ENCODE data around the gene ULK1.

The ULK1 gene

DNA sequence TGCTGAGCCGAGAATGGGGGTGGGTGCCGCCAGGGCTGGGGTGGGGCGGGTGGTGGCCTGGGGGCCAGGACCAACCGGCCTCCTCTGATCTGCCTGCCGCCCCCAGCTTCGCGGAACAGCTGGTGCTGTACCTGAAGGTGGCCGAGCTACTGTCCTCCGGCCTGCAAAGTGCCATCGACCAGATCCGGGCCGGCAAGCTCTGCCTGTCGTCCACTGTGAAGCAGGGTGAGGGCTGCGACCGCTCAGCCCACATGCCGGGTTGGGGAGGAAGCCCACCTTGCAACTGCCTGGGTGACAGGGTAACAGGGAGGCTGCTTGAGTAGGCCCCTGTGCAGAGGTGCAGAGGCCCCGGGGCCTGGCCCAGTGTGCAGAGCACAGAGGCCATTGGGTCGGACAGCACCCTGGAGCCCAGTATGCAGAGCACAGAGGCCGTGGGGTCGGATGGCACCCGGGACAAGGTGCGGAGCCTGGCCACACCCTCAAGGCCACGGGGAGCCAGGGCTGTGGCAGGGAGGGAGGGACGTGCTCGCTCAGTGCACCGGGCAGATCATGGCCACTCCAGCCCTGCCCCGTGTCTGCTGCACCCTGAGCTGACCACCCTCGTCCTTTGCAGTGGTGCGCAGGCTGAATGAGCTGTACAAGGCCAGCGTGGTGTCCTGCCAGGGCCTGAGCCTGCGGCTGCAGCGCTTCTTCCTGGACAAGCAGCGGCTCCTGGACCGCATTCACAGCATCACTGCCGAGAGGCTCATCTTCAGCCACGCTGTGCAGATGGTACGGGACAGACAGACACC is 25.1 kb downstream of the ULK1 start:
- H3K27ac Mint-ChIP-seq, result no peak overlapping the region
- H3K27me3 Mint-ChIP-seq, result no peaks in the 10 kb centered on the region
- DNase-seq (no peak), ATAC-seq (replicated peaks) (no peak)
- H3K4me1 Mint-ChIP-seq (ENCODE audit: low read depth in 2 of 2), result peaks cover 0 to 2% of the 10 kb centered on the region in 2 donors
- peaks cover 53% of the 10 kb centered on the region for H3K36me3 Mint-ChIP-seq (ENCODE audit: insufficient read depth)
- no peaks in the 10 kb centered on the region for H3K9me3 Mint-ChIP-seq
- H3K4me3 Mint-ChIP-seq, result no peak overlapping the region

DNA sequence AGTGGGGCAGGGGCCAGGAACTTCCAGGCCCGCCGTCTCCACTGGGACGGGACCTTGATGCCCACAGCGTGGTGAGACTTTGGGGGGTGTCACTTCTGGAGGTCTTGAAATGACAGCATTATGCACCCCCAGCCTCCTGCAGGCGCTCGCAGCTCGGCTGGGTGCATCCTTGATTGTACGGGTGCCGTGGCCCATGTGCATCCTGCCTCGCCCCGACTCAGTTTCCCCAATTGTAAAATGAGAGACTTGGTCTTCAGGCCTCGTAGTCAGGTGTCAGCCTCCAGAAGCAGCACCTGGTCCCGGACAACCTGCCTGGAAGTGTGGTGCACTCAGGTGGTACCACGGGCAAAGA is 25.7 kb downstream of the ULK1 start:
- no peak for ATAC-seq (replicated peaks)
- H3K36me3 Mint-ChIP-seq (ENCODE audit: insufficient read depth), result peaks cover 49% of the 10 kb centered on the region
- H3K27me3 Mint-ChIP-seq, result no peaks in the 10 kb centered on the region
- H3K4me3 Mint-ChIP-seq, result no peak overlapping the region
- peak overlapping the region in 1 of 2 donors; percentile 20 for H3K27ac Mint-ChIP-seq
- no peak for DNase-seq
- H3K9me3 Mint-ChIP-seq, result no peaks in the 10 kb centered on the region
- peaks cover 0 to 5% of the 10 kb centered on the region in 2 donors for H3K4me1 Mint-ChIP-seq (ENCODE audit: low read depth in 2 of 2)

DNA sequence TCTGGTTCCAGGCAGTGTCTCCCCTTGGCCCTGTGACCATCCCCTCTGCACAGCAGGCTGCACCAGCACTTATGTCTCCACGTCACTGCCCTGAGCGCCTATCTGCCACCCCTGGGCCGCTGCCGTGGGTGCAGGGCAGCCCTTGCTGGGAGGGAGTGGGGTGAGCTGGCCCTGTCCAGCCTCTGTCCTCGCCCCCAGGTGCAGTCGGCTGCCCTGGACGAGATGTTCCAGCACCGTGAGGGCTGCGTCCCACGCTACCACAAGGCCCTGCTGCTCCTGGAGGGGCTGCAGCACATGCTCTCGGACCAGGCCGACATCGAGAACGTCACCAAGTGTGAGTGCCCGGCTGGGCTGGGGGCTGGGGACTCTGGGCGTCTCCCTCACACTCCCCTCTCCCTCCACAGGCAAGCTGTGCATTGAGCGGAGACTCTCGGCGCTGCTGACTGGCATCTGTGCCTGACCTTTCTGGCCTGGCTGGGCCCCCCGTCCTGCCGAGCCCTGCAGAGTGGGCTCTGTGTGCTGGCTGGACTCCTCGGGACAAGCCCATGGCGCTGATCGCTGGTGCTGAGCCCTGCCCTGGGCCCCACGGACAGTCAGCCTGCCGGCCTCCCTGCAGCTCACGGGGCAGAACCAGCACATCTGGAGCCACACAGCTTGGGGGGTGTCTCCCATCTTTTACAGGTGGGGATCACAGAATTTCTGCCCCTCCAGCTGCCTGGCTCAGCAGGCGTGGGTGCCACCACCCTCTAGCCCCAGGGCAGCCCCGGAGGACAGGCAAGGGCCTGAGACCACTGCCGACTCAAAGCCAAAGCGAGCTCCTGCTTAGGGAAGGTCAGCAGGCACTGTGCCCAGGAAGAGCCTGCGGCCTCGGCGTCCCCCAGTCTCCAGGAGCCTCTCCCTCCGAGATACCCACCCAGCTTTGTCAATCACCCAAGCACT is 26.7 kb downstream of the ULK1 start:
- H3K4me3 Mint-ChIP-seq, result no peak overlapping the region
- H3K9me3 Mint-ChIP-seq, result no peaks in the 10 kb centered on the region
- H3K4me1 Mint-ChIP-seq (ENCODE audit: low read depth in 2 of 2), result peaks cover 0 to 5% of the 10 kb centered on the region in 2 donors
- no peak for DNase-seq
- peaks cover 41% of the 10 kb centered on the region for H3K36me3 Mint-ChIP-seq (ENCODE audit: insufficient read depth)
- no peaks in the 10 kb centered on the region for H3K27me3 Mint-ChIP-seq
- peak overlapping the region in 1 of 2 donors; percentile 35 for H3K27ac Mint-ChIP-seq
- ATAC-seq (replicated peaks), result no peak

DNA sequence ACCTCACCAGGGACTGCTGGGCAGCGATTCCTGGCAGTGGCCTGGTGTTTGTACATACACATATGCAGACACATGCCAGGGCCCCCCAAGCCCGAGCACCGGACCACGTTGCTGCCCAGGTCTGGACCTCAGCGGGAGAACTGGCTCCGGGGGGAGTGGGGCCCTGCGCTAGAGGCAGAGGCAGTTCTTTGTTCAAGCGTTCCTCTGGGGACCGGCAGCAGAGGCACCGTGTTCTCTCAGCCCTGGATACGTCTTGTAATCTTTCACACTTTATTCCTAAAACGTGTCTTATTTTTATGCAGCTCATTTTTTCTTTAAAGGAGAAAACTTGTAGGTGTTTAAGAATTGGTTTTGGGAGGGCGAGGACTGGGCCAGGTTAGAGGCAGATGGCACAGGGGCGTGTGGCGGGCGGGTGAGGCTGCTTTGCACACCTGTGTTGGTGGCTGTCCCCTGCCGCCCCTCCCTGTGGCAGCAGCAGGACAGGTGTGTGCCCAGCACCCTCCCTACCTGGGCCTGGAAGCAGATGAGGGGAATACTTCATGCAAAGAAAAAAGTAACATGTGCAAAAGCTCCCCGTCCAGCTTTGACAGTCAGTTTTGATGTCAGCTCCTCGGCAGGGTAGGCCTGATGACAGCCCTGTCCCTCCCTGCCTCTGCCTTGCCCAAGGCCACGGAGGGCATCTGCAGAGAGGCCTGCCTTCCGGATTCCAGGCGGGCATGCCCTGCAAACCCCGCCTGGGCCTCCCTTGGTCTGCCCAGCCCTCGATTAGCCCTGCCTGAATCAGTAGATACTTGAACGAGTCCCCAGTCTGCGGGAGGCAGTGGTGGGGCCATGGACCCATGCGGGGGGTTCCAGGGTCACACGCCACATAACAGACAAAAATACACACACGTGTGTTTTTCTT is 27.7 kb downstream of the ULK1 start:
- no peak for DNase-seq
- Mint-ChIP-seq H3K9me3 (no peaks in the 10 kb centered on the region), H3K4me3 (no peak overlapping the region), H3K36me3 (ENCODE audit: insufficient read depth) (peaks cover 35% of the 10 kb centered on the region), H3K27me3 (no peaks in the 10 kb centered on the region), H3K4me1 (ENCODE audit: low read depth in 2 of 2) (peaks cover 0 to 5% of the 10 kb centered on the region in 2 donors), H3K27ac (peak overlapping the region in 1 of 2 donors; percentile 35)
- no peak for ATAC-seq (replicated peaks)

DNA sequence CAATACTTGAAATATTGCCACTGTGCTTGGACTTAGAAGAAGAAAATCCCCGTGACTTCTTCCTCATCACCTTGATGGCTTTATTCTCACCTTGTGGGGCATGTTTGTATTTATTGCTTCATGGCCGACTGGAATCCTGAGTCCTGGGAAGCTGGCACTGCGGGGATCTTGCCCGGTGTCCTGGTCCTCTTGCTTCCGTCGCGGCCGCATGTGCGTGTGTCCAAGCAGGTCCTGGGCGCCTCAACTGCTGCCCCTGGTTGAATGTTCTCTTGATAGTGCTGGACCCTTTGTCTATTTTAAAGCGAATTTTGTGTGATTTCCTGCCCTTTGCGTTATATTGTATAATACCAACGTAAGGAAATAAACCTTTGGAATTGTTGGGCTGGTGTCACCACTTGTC is 28.4 kb downstream of the ULK1 start:
- no peak overlapping the region for H3K4me3 Mint-ChIP-seq
- H3K27me3 Mint-ChIP-seq, result no peaks in the 10 kb centered on the region
- DNase-seq (no peak), ATAC-seq (replicated peaks) (no peak)
- H3K27ac Mint-ChIP-seq, result peak overlapping the region in 1 of 2 donors; percentile 35
- H3K9me3 Mint-ChIP-seq, result no peaks in the 10 kb centered on the region
- H3K36me3 Mint-ChIP-seq (ENCODE audit: insufficient read depth), result peaks cover 31% of the 10 kb centered on the region
- peaks cover under 1 to 6% of the 10 kb centered on the region in 2 donors for H3K4me1 Mint-ChIP-seq (ENCODE audit: low read depth in 2 of 2)

DNA sequence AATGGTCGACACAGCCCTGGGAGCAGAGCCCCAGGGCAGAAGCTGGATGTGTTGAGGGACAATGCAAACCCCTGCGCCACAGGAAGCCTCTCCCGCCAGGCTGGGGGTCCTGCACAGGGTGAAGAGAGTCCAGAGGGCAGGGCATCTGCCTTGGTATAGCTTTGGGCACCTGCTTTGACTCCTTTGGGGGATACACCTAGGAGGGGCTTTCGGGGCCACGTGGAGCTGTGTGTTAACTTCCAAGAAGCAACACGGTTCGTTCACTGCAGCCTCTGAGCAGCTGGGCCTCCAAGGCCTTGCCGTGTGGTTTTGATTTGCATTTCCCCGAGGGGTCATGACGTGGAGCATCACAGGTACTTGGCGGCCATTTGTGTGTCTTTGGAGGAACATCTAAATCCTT is 28.8 kb downstream of the ULK1 start:
- no peak overlapping the region for H3K27ac Mint-ChIP-seq
- no peak overlapping the region for H3K4me3 Mint-ChIP-seq
- no peaks in the 10 kb centered on the region for H3K27me3 Mint-ChIP-seq
- H3K9me3 Mint-ChIP-seq, result no peaks in the 10 kb centered on the region
- DNase-seq (no peak), ATAC-seq (replicated peaks) (peak; percentile 40)
- H3K4me1 Mint-ChIP-seq (ENCODE audit: low read depth in 2 of 2), result peaks cover 4 to 10% of the 10 kb centered on the region in 2 donors
- H3K36me3 Mint-ChIP-seq (ENCODE audit: insufficient read depth), result peaks cover 31% of the 10 kb centered on the region

DNA sequence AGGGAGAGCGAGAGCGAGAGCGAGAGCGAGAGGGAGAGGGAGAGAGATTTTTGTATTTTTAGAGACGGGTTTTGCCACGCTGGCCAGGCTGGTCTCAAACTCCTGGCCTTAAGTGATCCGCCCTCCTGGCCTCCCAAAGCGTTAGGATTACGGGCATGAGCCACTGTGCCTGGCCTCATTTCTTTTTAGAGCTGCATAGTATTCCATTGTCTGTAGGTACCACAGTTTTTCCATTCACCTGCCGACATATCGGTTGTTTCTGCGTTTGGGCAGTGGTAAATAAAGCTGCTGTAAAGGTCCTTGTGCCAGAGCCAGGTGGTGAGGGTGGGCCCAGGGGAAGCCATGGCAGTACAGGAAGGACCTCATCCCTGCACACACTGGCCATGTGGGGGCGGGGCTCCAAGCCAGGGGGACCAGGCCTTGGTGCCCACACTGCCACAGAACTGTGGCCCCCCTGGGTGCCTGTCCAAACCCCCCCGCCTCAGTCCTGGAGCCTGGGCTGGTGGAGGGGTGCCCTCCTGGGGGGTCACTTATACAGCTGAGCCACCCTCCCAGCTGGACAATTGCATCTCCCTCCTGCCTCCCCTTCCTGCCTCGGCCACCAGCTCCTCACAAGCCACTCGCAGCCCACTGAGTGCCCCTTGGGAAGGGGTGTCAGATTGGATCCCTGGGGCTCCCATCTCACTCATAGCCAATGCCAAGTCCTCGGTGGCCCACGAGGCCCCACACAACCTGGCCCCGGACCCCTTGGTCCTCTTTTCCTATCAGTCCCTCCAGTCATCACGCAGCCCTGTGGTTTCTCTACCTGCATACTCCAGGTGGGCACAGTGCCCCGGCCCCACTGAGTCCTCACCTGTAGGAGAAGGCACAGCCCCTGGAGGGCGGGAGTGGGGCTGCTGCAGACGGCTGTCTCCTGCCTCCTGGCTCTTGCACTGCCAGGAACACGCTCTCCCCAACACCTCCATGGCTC is 33.0 kb downstream of the ULK1 start:
- Mint-ChIP-seq H3K36me3 (ENCODE audit: insufficient read depth) (peaks cover 30% of the 10 kb centered on the region), H3K27ac (peak overlapping the region in 1 of 2 donors; percentile 71), H3K4me1 (ENCODE audit: low read depth in 2 of 2) (peaks cover 15 to 26% of the 10 kb centered on the region in 2 donors), H3K9me3 (no peaks in the 10 kb centered on the region), H3K27me3 (no peaks in the 10 kb centered on the region), H3K4me3 (peak overlapping the region; percentile 99)
- DNase-seq (no peak), ATAC-seq (replicated peaks) (no peak)

DNA sequence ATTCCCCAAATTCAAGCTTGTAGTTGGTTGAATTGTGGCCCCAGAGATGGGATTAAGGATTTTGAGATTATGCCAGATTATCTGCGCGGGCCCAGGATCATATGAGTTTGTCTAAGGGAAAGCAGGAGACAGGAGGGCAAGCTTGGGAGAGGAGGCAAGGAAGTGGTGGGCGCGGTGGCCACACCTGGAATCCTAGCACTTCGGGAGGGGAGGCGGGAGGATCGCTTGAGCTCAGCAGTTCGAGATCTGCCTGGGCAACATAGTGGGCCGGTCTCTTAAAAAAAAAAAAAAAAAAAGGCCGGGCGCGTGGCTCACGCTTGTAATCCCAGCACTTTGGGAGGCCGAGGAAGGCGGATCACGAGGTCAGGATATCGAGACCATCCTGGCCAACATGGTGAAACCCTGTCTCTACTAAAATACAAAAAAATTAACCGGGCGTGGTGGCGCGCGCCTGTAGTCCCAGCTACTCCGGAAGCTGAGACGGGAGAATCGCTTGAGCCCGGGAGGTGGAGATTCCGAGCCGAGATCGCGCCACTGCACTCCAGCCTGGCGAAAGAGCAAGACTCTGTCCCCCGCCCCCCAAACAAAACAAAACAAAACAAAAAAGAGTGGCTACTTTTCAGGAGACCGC is 33.8 kb downstream of the ULK1 start:
- peaks cover 19 to 30% of the 10 kb centered on the region in 2 donors for H3K4me1 Mint-ChIP-seq (ENCODE audit: low read depth in 2 of 2)
- no peak for DNase-seq
- H3K4me3 Mint-ChIP-seq, result peak overlapping the region; percentile 99
- no peaks in the 10 kb centered on the region for H3K9me3 Mint-ChIP-seq
- H3K27ac Mint-ChIP-seq, result peak overlapping the region; percentile 71 to 97
- no peaks in the 10 kb centered on the region for H3K27me3 Mint-ChIP-seq
- peak; percentile 6 for ATAC-seq (replicated peaks)
- H3K36me3 Mint-ChIP-seq (ENCODE audit: insufficient read depth), result peaks cover 32% of the 10 kb centered on the region

DNA sequence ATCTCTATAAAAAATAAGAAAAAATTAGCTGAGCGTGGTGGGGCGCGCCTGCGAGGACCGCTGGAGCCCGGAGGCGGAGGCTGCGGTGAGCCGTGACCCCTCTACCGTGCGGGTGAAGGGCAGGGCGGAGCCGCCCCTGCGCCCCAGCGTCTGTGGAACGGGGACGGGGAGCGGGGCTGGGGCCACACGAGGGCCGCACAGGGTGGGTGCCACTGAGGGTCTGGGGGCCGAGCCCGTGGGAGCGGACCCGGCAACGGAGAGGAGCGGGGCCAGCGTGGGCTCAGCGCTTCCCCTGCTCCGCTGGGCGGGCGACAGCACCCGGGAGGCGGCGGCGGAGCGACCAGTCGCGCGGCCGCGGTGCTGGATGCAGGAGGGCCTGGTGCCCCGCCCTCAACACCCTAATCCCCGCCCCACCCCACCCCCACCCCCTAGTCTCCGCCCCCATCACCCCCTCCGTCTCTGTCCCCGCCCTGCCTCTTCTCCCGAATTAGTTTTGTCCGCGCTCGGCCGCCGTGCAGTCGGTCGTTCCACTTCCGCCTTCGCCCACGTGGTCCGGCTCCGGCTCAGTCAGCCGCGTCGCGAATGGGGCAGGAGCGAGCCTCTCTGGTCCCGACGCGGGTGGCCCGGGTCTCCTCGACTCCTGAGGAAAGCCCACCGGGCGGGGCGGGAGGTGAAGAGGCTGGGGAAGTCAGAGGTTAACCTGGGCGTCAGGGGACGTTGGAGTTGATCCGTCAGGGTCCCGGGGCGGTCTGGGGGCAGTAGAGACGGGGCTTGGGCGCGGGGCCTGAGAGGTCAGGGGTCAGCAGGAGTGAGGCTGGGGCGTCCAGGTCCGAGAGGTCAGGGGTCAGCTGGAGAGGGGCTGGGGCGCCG is 34.5 kb downstream of the ULK1 start, which contains the start of gene PUS1:
PUS1 (plus strand) TSS at position 566 of the 870 bp plus-strand sequence. CDS start 447 bp downstream, outside the sequence.
- H3K36me3 Mint-ChIP-seq (ENCODE audit: insufficient read depth), result peaks cover 39% of the 10 kb centered on the region
- H3K27me3 Mint-ChIP-seq, result no peaks in the 10 kb centered on the region
- H3K9me3 Mint-ChIP-seq, result no peaks in the 10 kb centered on the region
- H3K4me3 Mint-ChIP-seq, result peak within 1 kb of the TSS; percentile 99
- H3K27ac Mint-ChIP-seq, result peak within 1 kb of the TSS; percentile 88 to 97
- ATAC-seq (replicated peaks), result peak; percentile 80
- H3K4me1 Mint-ChIP-seq (ENCODE audit: low read depth in 2 of 2), result peaks cover 19 to 30% of the 10 kb centered on the region in 2 donors
- peak; percentile 88 to 90 (median 89) for DNase-seq

DNA sequence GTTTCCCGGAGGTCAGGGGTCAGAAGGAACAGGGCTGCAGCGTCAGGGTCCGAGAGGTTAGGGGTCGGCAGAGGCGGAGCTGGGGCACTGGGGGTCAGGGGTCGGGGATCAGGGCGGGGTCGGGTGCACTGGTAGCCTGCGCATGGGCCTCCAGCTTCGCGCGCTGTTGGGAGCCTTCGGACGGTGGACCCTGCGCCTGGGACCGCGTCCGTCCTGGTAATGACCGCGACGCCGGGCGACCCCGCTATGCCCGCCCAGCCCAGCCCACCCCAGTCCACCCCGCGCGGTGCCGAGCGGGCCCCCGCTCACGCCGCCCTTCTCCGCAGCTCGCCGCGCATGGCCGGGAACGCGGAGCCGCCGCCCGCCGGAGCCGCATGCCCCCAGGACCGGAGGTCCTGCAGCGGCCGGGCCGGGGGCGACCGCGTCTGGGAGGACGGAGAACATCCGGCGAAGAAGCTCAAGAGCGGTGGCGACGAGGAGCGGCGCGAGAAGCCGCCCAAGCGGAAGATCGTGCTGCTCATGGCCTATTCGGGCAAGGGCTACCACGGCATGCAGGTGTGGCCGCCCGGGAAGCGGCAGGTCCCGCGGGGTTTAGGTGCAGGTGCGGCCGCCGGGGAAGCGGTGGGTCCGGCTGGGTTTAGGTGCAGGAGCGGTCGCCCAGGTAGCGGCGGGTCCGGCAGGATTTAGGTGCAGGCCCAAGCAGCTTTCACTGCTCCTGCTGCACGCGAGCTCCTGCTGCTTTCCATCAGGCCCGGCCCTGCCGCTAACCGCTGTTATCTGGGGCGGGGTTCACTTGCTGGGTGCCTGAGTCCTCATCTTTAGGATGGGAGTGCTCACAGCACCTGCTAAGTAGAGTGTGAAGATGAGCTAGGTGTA is 35.4 kb downstream of the ULK1 start:
- Mint-ChIP-seq H3K27me3 (no peaks in the 10 kb centered on the region), H3K36me3 (ENCODE audit: insufficient read depth) (peaks cover 43% of the 10 kb centered on the region), H3K27ac (peak overlapping the region; percentile 88 to 97), H3K4me1 (ENCODE audit: low read depth in 2 of 2) (peaks cover 19 to 25% of the 10 kb centered on the region in 2 donors), H3K4me3 (peak overlapping the region; percentile 99), H3K9me3 (no peaks in the 10 kb centered on the region)
- ATAC-seq (replicated peaks), result no peak
- peak in 1 of 3 experiments; percentile 12 for DNase-seq

All from effector memory CD8-positive, alpha-beta T cell (primary cell).